GM19455 (cell line): ENCODE measurements around the gene HYOU1.
"Not testable (repeated sequence)": the region's sequence is repeated elsewhere in the genome, so short reads cannot be mapped to it uniquely, and the experiment has no call there.

Source experiments
- ATAC-seq: cut with Tn5 transposase; IDR thresholded peaks from one replicate; pipeline ENCODE4 v1.9.1; 2021; ENCODE audit not compliant: unreplicated experiment

The HYOU1 gene

GRCh38 chr11:119047205-119047604 is 9.8 kb downstream of the HYOU1 start:
- ATAC-seq = no peak

- no peak for ATAC-seq
Measured at GRCh38 chr11:119046489-119046888, 10.5 kb downstream of the HYOU1 start.

- ATAC-seq = no peak
Measured at GRCh38 chr11:119044708-119045107, 12.3 kb downstream of the HYOU1 start.

GRCh38 chr11:119042927-119043326 is 14.1 kb downstream of the HYOU1 start:
- ATAC-seq = no peak

GRCh38 chr11:119041821-119042514 is 15.0 kb downstream of the HYOU1 start:
- no peak for ATAC-seq

- ATAC-seq = not testable (repeated sequence)
Measured at GRCh38 chr11:119039471-119039870, 17.5 kb downstream of the HYOU1 start.

GRCh38 chr11:119038884-119039283 is 18.1 kb downstream of the HYOU1 start:
- no peak for ATAC-seq

- no peak for ATAC-seq
Measured at GRCh38 chr11:119034813-119035212, 22.2 kb downstream of the HYOU1 start.

GRCh38 chr11:119033421-119033820 is 23.6 kb downstream of the HYOU1 start:
- ATAC-seq = not testable (repeated sequence)

GRCh38 chr11:119031912-119032280 is 25.1 kb downstream of the HYOU1 start:
- ATAC-seq = no peak

- ATAC-seq = peak; percentile 78
Measured at GRCh38 chr11:119030329-119031047, 26.5 kb downstream of the HYOU1 start, which contains the start of gene SLC37A4. TSS of gene SLC37A4 (minus strand) at chr11:119030877.

GRCh38 chr11:119030029-119030328 is 27.0 kb downstream of the HYOU1 start:
- ATAC-seq = peak; percentile 21

- ATAC-seq = peak; percentile 4
Measured at GRCh38 chr11:119029340-119030028, 27.5 kb downstream of the HYOU1 start.

GRCh38 chr11:119029069-119029339 is 28.0 kb downstream of the HYOU1 start:
- no peak for ATAC-seq

GRCh38 chr11:119028346-119029068 is 28.5 kb downstream of the HYOU1 start:
- no peak for ATAC-seq

- ATAC-seq = no peak
Measured at GRCh38 chr11:119027561-119028345, 29.3 kb downstream of the HYOU1 start.

- ATAC-seq = no peak
Measured at GRCh38 chr11:119026970-119027369, 30.0 kb downstream of the HYOU1 start.

GRCh38 chr11:119025978-119026766 is 30.8 kb downstream of the HYOU1 start:
- ATAC-seq = no peak

GRCh38 chr11:119025541-119025940 is 31.5 kb downstream of the HYOU1 start:
- ATAC-seq = no peak

GRCh38 chr11:119025099-119025473 is 31.9 kb downstream of the HYOU1 start:
- no peak for ATAC-seq
